RWPE1 (cell line): Measurements from ENCODE around the gene UTP11.
"Not testable (repeated sequence)": the region's sequence is repeated elsewhere in the genome, so short reads cannot be mapped to it uniquely, and the experiment has no call there.

Experiments
- CTCF ChIA-PET: fragments of 350-600 bp; sonication (Branson Sonifier 250); formaldehyde crosslinking; extraction: SDS; loops from one replicate; lab custom pipeline; 2021; lab: Yijun Ruan, JAX
- POLR2A ChIA-PET: fragments of 400-600 bp; formaldehyde crosslinking; extraction: SDS; loops from one replicate; lab custom pipeline; 2020; ENCODE audit warnings: antibody characterized with exemption; ENCODE audit not compliant: low non-redundant PET; lab: Yijun Ruan, JAX
- DNase-seq: peaks from one replicate; pipeline ENCODE4 v3.0.0; 2012; ENCODE audit warnings: low spot score
- H3K27ac ChIP-seq: fragments of 450-650 bp; 2 replicates; pipeline ENCODE4 v1.5.1; 2017
- TF ChIP-seq, protein P1 (sequence below): fragments of 450-650 bp; conservative IDR thresholded peaks from 2 replicates; pipeline ENCODE4 v1.5.1; 2017; ENCODE audit warnings: low read depth, mild to moderate bottlenecking

The UTP11 gene, protein sequence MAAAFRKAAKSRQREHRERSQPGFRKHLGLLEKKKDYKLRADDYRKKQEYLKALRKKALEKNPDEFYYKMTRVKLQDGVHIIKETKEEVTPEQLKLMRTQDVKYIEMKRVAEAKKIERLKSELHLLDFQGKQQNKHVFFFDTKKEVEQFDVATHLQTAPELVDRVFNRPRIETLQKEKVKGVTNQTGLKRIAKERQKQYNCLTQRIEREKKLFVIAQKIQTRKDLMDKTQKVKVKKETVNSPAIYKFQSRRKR

DNA sequence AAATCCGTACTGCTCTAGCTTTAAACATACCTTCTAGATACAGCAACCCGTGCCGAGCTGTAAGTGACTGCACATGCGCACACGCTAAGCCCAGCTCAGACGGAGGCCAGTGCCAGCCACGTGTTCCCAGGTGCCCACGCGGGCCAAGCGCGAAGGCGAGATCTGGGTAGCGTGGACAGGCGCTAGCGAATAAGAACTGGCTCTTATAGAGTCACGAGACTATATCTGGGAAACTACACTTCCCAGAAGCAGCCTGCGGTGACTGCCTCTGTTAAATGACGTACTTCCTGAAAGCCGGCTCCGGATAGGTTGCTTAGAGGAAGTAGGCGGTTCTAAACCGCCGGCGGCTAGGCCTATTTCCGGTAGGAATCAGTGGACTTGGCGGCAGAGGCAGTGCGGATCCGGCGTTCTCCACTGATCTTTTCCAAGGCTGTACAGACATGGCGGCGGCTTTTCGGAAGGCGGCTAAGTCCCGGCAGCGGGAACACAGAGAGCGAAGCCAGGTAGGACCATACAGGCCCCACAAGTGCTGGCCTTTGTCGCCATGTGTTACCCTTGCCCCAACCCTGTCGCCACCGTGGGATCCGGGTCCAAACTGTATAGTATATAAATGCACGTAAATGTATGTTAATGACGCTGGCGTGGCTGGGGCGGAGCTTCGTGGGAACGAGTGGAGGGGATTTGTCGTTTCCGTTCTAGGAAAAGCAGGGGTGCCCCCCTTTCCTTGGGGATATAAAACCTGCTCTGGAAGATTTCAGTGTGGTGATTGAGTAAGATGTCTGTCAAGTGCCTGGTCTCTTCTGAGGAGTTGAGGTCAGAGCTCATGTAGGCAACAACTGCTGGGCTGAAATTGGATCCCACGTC is at the start of gene UTP11:
Gene UTP11 (plus strand): TSS at position 372 of the 864 bp plus-strand sequence. CDS start 69 bp downstream, at position 441.
- peak within 1 kb of the TSS; percentile 86 for H3K27ac ChIP-seq
- ChIA-PET POLR2A (interaction anchor here (0.7 kb wide), 1 partner anchor 99 kb away, joined by 5 read pairs; no protein-coding TSS in a partner anchor), CTCF (interaction anchor here (0.5 to 0.8 kb wide), 4 partner anchors 15 to 323 kb away, joined by 3 to 5 read pairs (median 4); no protein-coding TSS in a partner anchor)
- TF ChIP-seq, protein P1, sequence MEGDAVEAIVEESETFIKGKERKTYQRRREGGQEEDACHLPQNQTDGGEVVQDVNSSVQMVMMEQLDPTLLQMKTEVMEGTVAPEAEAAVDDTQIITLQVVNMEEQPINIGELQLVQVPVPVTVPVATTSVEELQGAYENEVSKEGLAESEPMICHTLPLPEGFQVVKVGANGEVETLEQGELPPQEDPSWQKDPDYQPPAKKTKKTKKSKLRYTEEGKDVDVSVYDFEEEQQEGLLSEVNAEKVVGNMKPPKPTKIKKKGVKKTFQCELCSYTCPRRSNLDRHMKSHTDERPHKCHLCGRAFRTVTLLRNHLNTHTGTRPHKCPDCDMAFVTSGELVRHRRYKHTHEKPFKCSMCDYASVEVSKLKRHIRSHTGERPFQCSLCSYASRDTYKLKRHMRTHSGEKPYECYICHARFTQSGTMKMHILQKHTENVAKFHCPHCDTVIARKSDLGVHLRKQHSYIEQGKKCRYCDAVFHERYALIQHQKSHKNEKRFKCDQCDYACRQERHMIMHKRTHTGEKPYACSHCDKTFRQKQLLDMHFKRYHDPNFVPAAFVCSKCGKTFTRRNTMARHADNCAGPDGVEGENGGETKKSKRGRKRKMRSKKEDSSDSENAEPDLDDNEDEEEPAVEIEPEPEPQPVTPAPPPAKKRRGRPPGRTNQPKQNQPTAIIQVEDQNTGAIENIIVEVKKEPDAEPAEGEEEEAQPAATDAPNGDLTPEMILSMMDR: no peak
- peak; percentile 97 for DNase-seq

DNA sequence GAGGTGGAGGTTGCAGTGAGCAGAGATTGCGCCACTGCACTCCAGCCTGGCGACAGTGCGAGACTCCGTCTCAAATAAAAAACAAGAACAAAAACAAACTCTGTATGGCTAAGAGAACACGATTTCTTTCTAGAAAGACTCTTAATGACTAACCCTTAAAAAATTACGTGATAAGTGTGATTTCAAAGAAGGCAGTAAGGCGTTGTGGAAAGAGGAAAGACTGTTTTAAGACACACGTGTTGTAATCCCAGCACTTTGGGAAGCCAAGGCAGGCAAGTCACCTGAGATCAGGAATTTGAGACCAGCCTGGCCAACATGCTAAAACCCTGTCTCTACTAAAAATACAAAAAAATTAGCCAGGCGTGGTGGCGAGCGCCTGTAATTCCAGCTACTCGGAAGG is 48.4 kb upstream of the UTP11 start:
- POLR2A ChIA-PET, CTCF ChIA-PET, DNase-seq, H3K27ac ChIP-seq: not testable (repeated sequence)

DNA sequence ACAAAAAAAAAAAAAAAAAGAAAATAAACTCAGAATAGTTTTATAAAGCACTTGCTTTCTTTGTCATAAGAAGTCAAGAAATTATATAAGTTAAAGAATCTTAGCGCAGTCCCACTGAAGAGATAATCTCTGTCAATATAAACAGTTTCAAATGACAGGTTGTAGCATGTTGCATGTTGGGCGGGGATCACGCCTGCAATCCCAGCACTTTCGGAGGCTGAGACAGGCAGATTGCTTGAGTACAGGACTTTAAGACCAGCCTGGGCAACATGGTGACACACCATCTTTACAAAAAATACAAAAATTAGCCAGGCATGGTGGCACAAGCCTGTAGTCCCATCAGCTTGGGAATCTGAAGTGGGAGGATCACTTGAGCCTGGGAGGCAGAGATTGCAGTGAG is 47.2 kb upstream of the UTP11 start:
- no peak for DNase-seq
- H3K27ac ChIP-seq: peak overlapping the region; percentile 44
- TF ChIP-seq, protein P1: no peak
- POLR2A ChIA-PET: no interaction called here
- CTCF ChIA-PET: interaction anchor here (0.6 kb wide), 2 partner anchors 89 to 1284 kb away, joined by 3 read pairs; no protein-coding TSS in a partner anchor

DNA sequence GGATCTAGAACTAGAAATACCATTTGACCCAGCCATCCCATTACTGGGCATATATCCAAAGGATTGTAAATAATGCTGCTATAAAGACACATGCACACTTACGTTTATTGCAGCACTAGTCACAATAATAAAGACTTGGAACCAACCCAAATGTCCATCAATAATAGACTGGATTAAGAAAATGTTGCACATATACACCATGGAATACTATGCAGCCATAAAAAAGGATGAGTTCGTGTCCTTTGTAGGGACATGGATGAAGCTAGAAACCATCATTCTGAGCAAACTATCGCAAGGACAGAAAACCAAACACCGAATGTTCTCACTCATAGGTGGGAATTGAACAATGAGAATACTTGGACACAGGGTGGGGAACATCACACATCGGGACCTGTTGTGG is 38.9 kb upstream of the UTP11 start:
- H3K27ac ChIP-seq, POLR2A ChIA-PET, CTCF ChIA-PET, DNase-seq: not testable (repeated sequence)

DNA sequence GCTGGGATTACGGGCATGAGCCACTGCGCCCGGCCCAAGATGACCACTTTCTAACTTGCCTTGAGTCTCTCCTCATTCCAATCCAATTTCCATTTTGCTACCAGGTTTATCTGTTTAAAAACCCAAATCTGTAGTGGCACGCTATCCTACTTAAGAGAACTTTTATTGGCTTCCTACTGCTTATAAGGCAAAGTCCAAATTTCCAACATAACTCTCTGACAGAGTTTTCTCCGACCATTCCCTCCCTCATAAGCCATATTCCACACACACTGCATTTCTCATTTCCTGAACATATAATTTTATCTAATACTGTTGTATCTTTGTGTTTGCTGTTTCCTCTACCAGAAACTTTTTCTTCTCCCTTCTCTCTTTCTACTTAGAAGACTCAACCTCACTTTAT is 38.0 kb upstream of the UTP11 start:
- TF ChIP-seq, protein P1: no peak
- CTCF ChIA-PET: no interaction called here
- no peak overlapping the region for H3K27ac ChIP-seq
- POLR2A ChIA-PET: interaction anchor here (0.6 kb wide), 1 partner anchor 408 kb away, joined by 3 read pairs; no protein-coding TSS in a partner anchor
- no peak for DNase-seq

DNA sequence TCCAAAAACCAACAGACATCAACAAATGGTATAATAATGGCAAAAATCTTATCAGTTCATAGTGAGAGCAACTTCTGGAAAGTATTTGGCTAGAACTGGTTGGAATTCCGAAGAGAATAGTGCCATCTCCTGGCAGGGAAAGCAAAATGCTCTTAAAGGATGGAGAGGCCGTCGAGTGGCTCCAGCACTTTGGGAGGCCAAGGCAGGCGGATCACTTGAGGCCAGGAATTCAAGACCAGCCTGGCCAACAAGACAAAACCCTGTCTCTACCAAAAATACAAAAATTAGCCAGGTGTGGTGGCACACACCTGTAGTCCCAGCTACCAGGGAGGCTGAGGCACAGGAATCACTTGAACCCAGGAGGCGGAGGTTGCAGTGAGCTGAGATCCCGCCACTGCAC is 37.5 kb upstream of the UTP11 start:
- H3K27ac ChIP-seq, DNase-seq, CTCF ChIA-PET: not testable (repeated sequence)
- POLR2A ChIA-PET: interaction anchor here (0.6 kb wide), 1 partner anchor 408 kb away, joined by 3 read pairs; no protein-coding TSS in a partner anchor
- TF ChIP-seq, protein P1: peak; percentile 66

DNA sequence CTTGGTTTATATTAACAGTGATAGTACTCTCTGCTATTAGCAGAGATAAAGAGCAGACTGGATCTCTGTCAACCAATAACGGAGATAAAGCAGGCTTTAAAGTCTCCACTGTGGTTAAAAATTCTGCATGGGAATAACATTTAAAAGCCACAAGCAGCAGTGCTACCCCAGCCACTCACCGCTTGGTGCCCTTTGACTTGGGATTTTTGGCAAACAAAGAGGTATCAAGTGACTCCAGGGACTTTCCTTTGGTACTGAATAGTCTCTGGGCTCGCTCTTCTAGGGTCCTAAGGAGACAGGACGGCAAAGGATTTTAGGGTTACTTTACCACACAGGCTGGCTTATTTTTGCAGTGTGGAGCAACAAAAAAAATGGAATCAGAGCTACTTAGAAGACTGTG is 34.0 kb upstream of the UTP11 start:
- H3K27ac ChIP-seq: no peak overlapping the region
- CTCF ChIA-PET: interaction anchor here (0.6 to 1.1 kb wide), 2 partner anchors 56 to 727 kb away, joined by 3 read pairs; no protein-coding TSS in a partner anchor
- POLR2A ChIA-PET: no interaction called here
- TF ChIP-seq, protein P1: no peak
- no peak for DNase-seq
